Measurements from ENCODE around the gene ATG13. TPM values are rescaled to one million over a fixed set of nuclear protein-coding genes. Genes with fewer than 3 reads are reported as not detected.
"Not testable (repeated sequence)": the region's sequence is repeated elsewhere in the genome, so short reads cannot be mapped to it uniquely, and the experiment has no call there.

Gene ATG13
- total RNA-seq, 1 donor from 2014 or later, result 54.3 TPM

GRCh38 chr11:46643986-46644385 is 26.6 kb downstream of the ATG13 start:
- DNase-seq, result no peak

GRCh38 chr11:46649180-46649738 is 31.9 kb downstream of the ATG13 start:
- DNase-seq, result peak; percentile 27

GRCh38 chr11:46655631-46656030 is 38.3 kb downstream of the ATG13 start:
- DNase-seq, result no peak

GRCh38 chr11:46657186-46657585 is 39.8 kb downstream of the ATG13 start:
- no peak for DNase-seq

GRCh38 chr11:46658259-46658658 is 40.9 kb downstream of the ATG13 start:
- DNase-seq, result no peak

GRCh38 chr11:46659908-46660307 is 42.6 kb downstream of the ATG13 start:
- no peak for DNase-seq

GRCh38 chr11:46661836-46662235 is 44.5 kb downstream of the ATG13 start:
- no peak for DNase-seq

GRCh38 chr11:46662366-46662765 is 45.0 kb downstream of the ATG13 start:
- DNase-seq, result no peak

GRCh38 chr11:46663277-46663940 is 46.1 kb downstream of the ATG13 start:
- no peak for DNase-seq

- DNase-seq, result no peak
Measured at GRCh38 chr11:46664612-46665011, 47.3 kb downstream of the ATG13 start.

GRCh38 chr11:46665356-46665755 is 48.0 kb downstream of the ATG13 start:
- no peak for DNase-seq

- no peak for DNase-seq
Measured at GRCh38 chr11:46666516-46666915, 49.2 kb downstream of the ATG13 start.

- DNase-seq, result no peak
Measured at GRCh38 chr11:46667043-46667481, 49.7 kb downstream of the ATG13 start.

- DNase-seq, result no peak
Measured at GRCh38 chr11:46668480-46669085, 51.2 kb downstream of the ATG13 start.

- no peak for DNase-seq
Measured at GRCh38 chr11:46669711-46670139, 52.4 kb downstream of the ATG13 start.

- not testable (repeated sequence) for DNase-seq
Measured at GRCh38 chr11:46670521-46670920, 53.2 kb downstream of the ATG13 start.

- no peak for DNase-seq
Measured at GRCh38 chr11:46671958-46672315, 54.6 kb downstream of the ATG13 start.

GRCh38 chr11:46672381-46672839 is 55.1 kb downstream of the ATG13 start:
- DNase-seq, result no peak

GRCh38 chr11:46673713-46674462 is 56.5 kb downstream of the ATG13 start:
- no peak for DNase-seq

GRCh38 chr11:46674463-46675287 is 57.3 kb downstream of the ATG13 start:
- no peak for DNase-seq

GRCh38 chr11:46675288-46675851 is 58.0 kb downstream of the ATG13 start:
- DNase-seq, result no peak

GRCh38 chr11:46675949-46676348 is 58.6 kb downstream of the ATG13 start:
- DNase-seq, result no peak
